GM19193 (cell line): ENCODE results near the gene NGEF.
A peak's percentile ranks its signal among the peaks of the same experiment; 100 is the strongest.

ENCODE experiments used
- POLR2A ChIP-seq: IDR thresholded peaks from 4 replicates; pipeline ENCODE4 v1.6.1; 2011; ENCODE audit not compliant: insufficient read depth, insufficient read length; ENCODE audit errors: extremely low read depth

NGEF gene

GRCh38 chr2:233013027-233013461 lies at the start of gene NGEF:
NGEF (minus strand) TSS chr2:233013256; CDS start chr2:232974890, 38,366 bp downstream.
- no peak for TF ChIP-seq POLR2A

- no peak for TF ChIP-seq POLR2A
Observed at GRCh38 chr2:233062451-233062850, 49.4 kb upstream of the NGEF start.

GRCh38 chr2:233061591-233062450 lies 48.8 kb upstream of the NGEF start:
- TF ChIP-seq POLR2A, result peak; percentile 38

- peak; percentile 74 for TF ChIP-seq POLR2A
Observed at GRCh38 chr2:233060980-233061590, 48.0 kb upstream of the NGEF start.

- TF ChIP-seq POLR2A, result no peak
Observed at GRCh38 chr2:233060501-233060979, 47.5 kb upstream of the NGEF start.

GRCh38 chr2:233059797-233060500 lies 46.9 kb upstream of the NGEF start, which contains the start of gene INPP5D:
INPP5D (plus strand) TSS chr2:233060342; CDS start chr2:233060479, 137 bp downstream.
- peak; percentile 93 for TF ChIP-seq POLR2A

GRCh38 chr2:233059547-233059796 lies 46.4 kb upstream of the NGEF start:
- no peak for TF ChIP-seq POLR2A

GRCh38 chr2:233058717-233059546 lies 45.9 kb upstream of the NGEF start:
- no peak for TF ChIP-seq POLR2A

- no peak for TF ChIP-seq POLR2A
Observed at GRCh38 chr2:233056961-233057605, 44.0 kb upstream of the NGEF start.

GRCh38 chr2:233055362-233055761 lies 42.3 kb upstream of the NGEF start:
- TF ChIP-seq POLR2A, result no peak

- TF ChIP-seq POLR2A, result no peak
Observed at GRCh38 chr2:233053928-233054784, 41.1 kb upstream of the NGEF start.

GRCh38 chr2:233051241-233052149 lies 38.4 kb upstream of the NGEF start:
- no peak for TF ChIP-seq POLR2A
